Measurements from ENCODE around the gene C2orf66.
A peak's percentile ranks its signal among the peaks of the same experiment; 100 is the strongest.

DNA sequence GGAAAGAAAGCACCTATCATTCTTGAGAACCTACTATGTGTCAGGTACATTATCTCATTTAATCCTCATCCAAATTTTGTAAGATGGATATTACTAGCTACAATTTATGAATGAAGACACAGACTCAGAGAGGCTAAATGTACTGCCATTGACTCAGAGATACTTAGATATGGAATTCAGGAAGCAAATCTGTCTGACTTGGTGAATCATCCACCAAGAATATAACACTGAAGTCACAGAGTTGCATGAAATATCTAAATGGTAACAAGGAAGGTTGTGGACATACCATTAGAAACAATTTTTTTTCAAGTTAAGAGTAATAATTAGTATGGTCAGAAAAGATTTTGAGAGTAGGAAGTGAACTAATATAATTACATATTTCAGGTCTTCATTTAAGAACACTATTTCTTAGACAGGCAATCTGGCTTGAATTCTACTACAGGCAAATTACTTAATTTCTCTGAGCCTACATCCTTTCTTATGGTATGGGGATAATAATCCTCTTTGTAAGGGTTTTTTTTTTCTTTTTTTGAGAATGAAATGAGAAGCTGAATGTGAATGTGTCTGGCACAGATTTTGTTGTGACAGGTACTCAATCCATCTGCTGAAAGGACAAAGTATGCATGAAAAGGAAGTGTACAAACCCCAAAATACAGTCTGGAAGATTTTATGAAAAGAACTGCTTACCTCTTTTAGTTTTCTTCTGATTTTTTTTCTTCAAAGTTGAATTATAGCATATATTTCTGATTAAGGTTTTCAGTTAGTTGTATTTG, 14.8 kb upstream of the C2orf66 start:
- TF ChIP-seq, protein P1, sequence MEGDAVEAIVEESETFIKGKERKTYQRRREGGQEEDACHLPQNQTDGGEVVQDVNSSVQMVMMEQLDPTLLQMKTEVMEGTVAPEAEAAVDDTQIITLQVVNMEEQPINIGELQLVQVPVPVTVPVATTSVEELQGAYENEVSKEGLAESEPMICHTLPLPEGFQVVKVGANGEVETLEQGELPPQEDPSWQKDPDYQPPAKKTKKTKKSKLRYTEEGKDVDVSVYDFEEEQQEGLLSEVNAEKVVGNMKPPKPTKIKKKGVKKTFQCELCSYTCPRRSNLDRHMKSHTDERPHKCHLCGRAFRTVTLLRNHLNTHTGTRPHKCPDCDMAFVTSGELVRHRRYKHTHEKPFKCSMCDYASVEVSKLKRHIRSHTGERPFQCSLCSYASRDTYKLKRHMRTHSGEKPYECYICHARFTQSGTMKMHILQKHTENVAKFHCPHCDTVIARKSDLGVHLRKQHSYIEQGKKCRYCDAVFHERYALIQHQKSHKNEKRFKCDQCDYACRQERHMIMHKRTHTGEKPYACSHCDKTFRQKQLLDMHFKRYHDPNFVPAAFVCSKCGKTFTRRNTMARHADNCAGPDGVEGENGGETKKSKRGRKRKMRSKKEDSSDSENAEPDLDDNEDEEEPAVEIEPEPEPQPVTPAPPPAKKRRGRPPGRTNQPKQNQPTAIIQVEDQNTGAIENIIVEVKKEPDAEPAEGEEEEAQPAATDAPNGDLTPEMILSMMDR (IDR thresholded peaks at IDR 0.05; ENCODE audit: poor library complexity, severe bottlenecking), result no peak
- peak; percentile 26 for TF ChIP-seq POLR2AphosphoS5 (IDR thresholded peaks at IDR 0.05)

All from neural cell (in vitro differentiated cells).